ENCODE data around the gene NR3C2.
"Not testable (repeated sequence)": the region's sequence is repeated elsewhere in the genome, so short reads cannot be mapped to it uniquely, and the experiment has no call there.

The NR3C2 gene

DNA sequence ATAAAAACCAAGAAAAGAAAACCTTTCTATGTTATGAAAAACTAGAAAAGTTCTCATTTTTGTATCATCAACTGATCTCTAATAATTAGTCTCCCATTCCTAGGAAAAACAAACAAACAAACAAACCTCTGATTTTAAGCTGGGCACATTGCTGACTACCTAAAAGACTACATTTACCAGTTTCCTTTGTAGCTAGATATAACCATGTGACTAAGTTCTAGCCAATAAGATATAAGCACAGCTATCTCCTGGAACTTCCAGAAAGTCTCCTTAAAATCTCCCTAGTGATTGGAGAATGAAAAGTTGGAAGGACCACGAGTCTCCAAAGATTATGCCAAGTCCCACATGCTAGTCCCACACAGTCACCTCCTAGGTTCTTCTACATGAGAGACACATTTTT lies 108.9 kb downstream of the NR3C2 start:
- DNase-seq (ENCODE audit: low read depth), result no peak
- H3K4me3 ChIP-seq (ENCODE audit: control insufficient read depth, low read depth, low read length), result no peak overlapping the region
- TF ChIP-seq, protein P1, sequence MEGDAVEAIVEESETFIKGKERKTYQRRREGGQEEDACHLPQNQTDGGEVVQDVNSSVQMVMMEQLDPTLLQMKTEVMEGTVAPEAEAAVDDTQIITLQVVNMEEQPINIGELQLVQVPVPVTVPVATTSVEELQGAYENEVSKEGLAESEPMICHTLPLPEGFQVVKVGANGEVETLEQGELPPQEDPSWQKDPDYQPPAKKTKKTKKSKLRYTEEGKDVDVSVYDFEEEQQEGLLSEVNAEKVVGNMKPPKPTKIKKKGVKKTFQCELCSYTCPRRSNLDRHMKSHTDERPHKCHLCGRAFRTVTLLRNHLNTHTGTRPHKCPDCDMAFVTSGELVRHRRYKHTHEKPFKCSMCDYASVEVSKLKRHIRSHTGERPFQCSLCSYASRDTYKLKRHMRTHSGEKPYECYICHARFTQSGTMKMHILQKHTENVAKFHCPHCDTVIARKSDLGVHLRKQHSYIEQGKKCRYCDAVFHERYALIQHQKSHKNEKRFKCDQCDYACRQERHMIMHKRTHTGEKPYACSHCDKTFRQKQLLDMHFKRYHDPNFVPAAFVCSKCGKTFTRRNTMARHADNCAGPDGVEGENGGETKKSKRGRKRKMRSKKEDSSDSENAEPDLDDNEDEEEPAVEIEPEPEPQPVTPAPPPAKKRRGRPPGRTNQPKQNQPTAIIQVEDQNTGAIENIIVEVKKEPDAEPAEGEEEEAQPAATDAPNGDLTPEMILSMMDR (conservative IDR thresholded peaks at IDR 0.05; ENCODE audit: control insufficient read depth, insufficient read depth, low read depth, low read length), result no peak

DNA sequence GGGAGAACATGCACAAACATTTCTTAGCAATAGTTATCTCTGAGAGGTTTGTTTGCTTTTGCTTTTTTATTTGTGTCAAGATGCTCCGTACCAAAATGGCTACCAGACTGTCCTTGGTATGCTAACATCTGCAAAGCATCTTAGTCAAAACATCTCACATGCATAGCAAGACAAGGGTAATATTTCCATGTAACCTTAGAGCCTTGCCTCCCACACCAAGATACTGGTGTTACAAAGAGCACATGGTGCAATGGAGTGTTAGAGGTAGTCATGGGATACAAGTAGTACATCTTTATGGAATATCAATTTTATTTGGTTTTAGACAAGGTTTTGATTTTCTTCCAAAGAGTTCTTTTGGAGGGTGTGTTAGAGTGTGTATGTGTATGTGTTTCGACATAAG lies 109.7 kb downstream of the NR3C2 start:
- DNase-seq (ENCODE audit: low read depth), result no peak
- no peak overlapping the region for H3K4me3 ChIP-seq (ENCODE audit: control insufficient read depth, low read depth, low read length)
- TF ChIP-seq, protein P1 (conservative IDR thresholded peaks at IDR 0.05; ENCODE audit: control insufficient read depth, insufficient read depth, low read depth, low read length), result no peak

GRCh38 chr4:148330724-148331123 lies 111.5 kb downstream of the NR3C2 start:
- no peak for DNase-seq (ENCODE audit: low read depth)

GRCh38 chr4:148330161-148330560 lies 112.1 kb downstream of the NR3C2 start:
- TF ChIP-seq, protein P1 (conservative IDR thresholded peaks at IDR 0.05; ENCODE audit: control insufficient read depth, insufficient read depth, low read depth, low read length), result no peak
- no peak for DNase-seq (ENCODE audit: low read depth)
- no peak overlapping the region for H3K4me3 ChIP-seq (ENCODE audit: control insufficient read depth, low read depth, low read length)

More at GRCh38 chr4:148330724-148331123, 111.5 kb downstream of the NR3C2 start:
- H3K4me3 ChIP-seq (ENCODE audit: control insufficient read depth, low read depth, low read length), result no peak overlapping the region
- TF ChIP-seq, protein P1 (conservative IDR thresholded peaks at IDR 0.05; ENCODE audit: control insufficient read depth, insufficient read depth, low read depth, low read length), result no peak

GRCh38 chr4:148329751-148330150 lies 112.5 kb downstream of the NR3C2 start:
- no peak for DNase-seq (ENCODE audit: low read depth)
- no peak overlapping the region for H3K4me3 ChIP-seq (ENCODE audit: control insufficient read depth, low read depth, low read length)
- TF ChIP-seq, protein P1 (conservative IDR thresholded peaks at IDR 0.05; ENCODE audit: control insufficient read depth, insufficient read depth, low read depth, low read length), result no peak

GRCh38 chr4:148327683-148328082 lies 114.5 kb downstream of the NR3C2 start:
- TF ChIP-seq, protein P1 (conservative IDR thresholded peaks at IDR 0.05; ENCODE audit: control insufficient read depth, insufficient read depth, low read depth, low read length), result no peak
- DNase-seq (ENCODE audit: low read depth), result no peak
- no peak overlapping the region for H3K4me3 ChIP-seq (ENCODE audit: control insufficient read depth, low read depth, low read length)

DNA sequence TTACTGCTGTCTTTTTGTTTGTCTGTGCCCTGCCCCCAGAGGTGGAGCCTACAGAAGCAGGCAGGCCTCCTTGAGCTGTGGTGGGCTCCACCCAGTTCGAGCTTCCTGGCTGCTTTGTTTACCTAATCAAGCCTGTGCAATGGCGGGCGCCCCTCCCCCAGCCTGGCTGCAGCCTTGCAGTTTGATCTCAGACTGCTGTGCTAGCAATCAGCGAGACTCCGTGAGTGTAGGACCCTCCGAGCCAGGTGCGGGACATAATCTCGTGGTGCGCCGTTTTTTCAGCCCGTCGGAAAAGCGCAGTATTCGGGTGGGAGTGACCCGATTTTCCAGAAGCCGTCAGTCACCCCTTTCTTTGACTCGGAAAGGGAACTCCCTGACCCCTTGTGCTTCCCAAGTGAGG lies 118.9 kb downstream of the NR3C2 start:
- DNase-seq (ENCODE audit: low read depth); H3K4me3 ChIP-seq (ENCODE audit: control insufficient read depth, low read depth, low read length): not testable (repeated sequence)
